Measurements from ENCODE around the gene PNPLA7. TPM values are rescaled to one million over a fixed set of nuclear protein-coding genes. Genes with fewer than 3 reads are reported as not detected.
A peak's percentile ranks its signal among the peaks of the same experiment; 100 is the strongest.

Gene PNPLA7
- total and polyA plus RNA-seq, 3 experiments from 2014 or later: 0.79 to 2.4 (median 2.0) TPM

- CTCF ChIA-PET: no interaction called here
- Mint-ChIP-seq H3K27ac (no peak overlapping the region), H3K4me1 (peaks cover 0 to 6% (median 0%) of the 10 kb centered on the region in 3 donors), H3K4me3 (no peak overlapping the region), H3K36me3 (no peaks in the 10 kb centered on the region), H3K9me3 (no peaks in the 10 kb centered on the region), H3K27me3 (no peaks in the 10 kb centered on the region)
- Histone ChIP-seq H3K36me3 (ENCODE audit: insufficient read depth, low read length) (no peaks in the 10 kb centered on the region), H3K27ac (ENCODE audit: low read depth, low read length) (no peak overlapping the region), H3K4me3 (ENCODE audit: low read length) (no peak overlapping the region), H3K27me3 (ENCODE audit: insufficient read depth, low read length, poor library complexity, severe bottlenecking) (no peaks in the 10 kb centered on the region), H3K9me3 (ENCODE audit: low read length) (no peaks in the 10 kb centered on the region), H3K4me1 (ENCODE audit: insufficient read depth, low read length) (no peaks in the 10 kb centered on the region)
- POLR2A ChIA-PET: no interaction called here
- DNase-seq: peak in 1 of 5 donors; percentile 42
These were observed 116.8 kb downstream of the PNPLA7 start for GRCh38 chr9:137433349-137433915.

GRCh38 chr9:137432687-137433348 is 117.4 kb downstream of the PNPLA7 start:
- Histone ChIP-seq H3K27me3 (ENCODE audit: insufficient read depth, low read length, poor library complexity, severe bottlenecking) (no peaks in the 10 kb centered on the region), H3K27ac (ENCODE audit: low read depth, low read length) (no peak overlapping the region), H3K9me3 (ENCODE audit: low read length) (no peaks in the 10 kb centered on the region), H3K36me3 (ENCODE audit: insufficient read depth, low read length) (no peaks in the 10 kb centered on the region), H3K4me1 (ENCODE audit: insufficient read depth, low read length) (no peaks in the 10 kb centered on the region), H3K4me3 (ENCODE audit: low read length) (no peak overlapping the region)
- DNase-seq: peak in 1 of 5 donors; percentile 46
- peaks cover 0 to 6% (median 0%) of the 10 kb centered on the region in 3 donors for H3K4me1 Mint-ChIP-seq
- ChIA-PET POLR2A (no interaction called here), CTCF (interaction anchor here (1.3 kb wide), 1 partner anchor 9 kb away, joined by 3 read pairs; the partner anchor contains the start of genes EXD3 and NOXA1)
- H3K27me3 Mint-ChIP-seq: no peaks in the 10 kb centered on the region
- no peaks in the 10 kb centered on the region for H3K36me3 Mint-ChIP-seq
- no peak overlapping the region for H3K4me3 Mint-ChIP-seq
- H3K27ac Mint-ChIP-seq: no peak overlapping the region
- no peaks in the 10 kb centered on the region for H3K9me3 Mint-ChIP-seq

GRCh38 chr9:137431416-137431931 is 118.7 kb downstream of the PNPLA7 start:
- Histone ChIP-seq H3K4me3 (ENCODE audit: low read length) (no peak overlapping the region), H3K4me1 (ENCODE audit: insufficient read depth, low read length) (no peaks in the 10 kb centered on the region), H3K27ac (ENCODE audit: low read depth, low read length) (no peak overlapping the region), H3K9me3 (ENCODE audit: low read length) (no peaks in the 10 kb centered on the region), H3K36me3 (ENCODE audit: insufficient read depth, low read length) (no peaks in the 10 kb centered on the region), H3K27me3 (ENCODE audit: insufficient read depth, low read length, poor library complexity, severe bottlenecking) (no peaks in the 10 kb centered on the region)
- Mint-ChIP-seq H3K27ac (no peak overlapping the region), H3K36me3 (no peaks in the 10 kb centered on the region), H3K27me3 (no peaks in the 10 kb centered on the region), H3K4me1 (peaks cover 0 to 6% (median 0%) of the 10 kb centered on the region in 3 donors), H3K4me3 (no peak overlapping the region), H3K9me3 (no peaks in the 10 kb centered on the region)
- POLR2A ChIA-PET: no interaction called here
- CTCF ChIA-PET: interaction anchor here (1.3 kb wide), 1 partner anchor 8 kb away, joined by 3 read pairs; the partner anchor contains the start of genes EXD3 and NOXA1
- no peak for DNase-seq

- ChIA-PET CTCF (no interaction called here), POLR2A (no interaction called here)
- H3K9me3 Mint-ChIP-seq: no peaks in the 10 kb centered on the region
- Histone ChIP-seq H3K4me1 (ENCODE audit: insufficient read depth, low read length) (no peaks in the 10 kb centered on the region), H3K27me3 (ENCODE audit: insufficient read depth, low read length, poor library complexity, severe bottlenecking) (no peaks in the 10 kb centered on the region), H3K36me3 (ENCODE audit: insufficient read depth, low read length) (no peaks in the 10 kb centered on the region), H3K9me3 (ENCODE audit: low read length) (no peaks in the 10 kb centered on the region), H3K4me3 (ENCODE audit: low read length) (no peak overlapping the region), H3K27ac (ENCODE audit: low read depth, low read length) (no peak overlapping the region)
- peak in 1 of 5 donors; percentile 42 for DNase-seq
- no peak overlapping the region for H3K4me3 Mint-ChIP-seq
- H3K27me3 Mint-ChIP-seq: no peaks in the 10 kb centered on the region
- H3K4me1 Mint-ChIP-seq: peaks cover 0 to 6% (median 0%) of the 10 kb centered on the region in 3 donors
- no peaks in the 10 kb centered on the region for H3K36me3 Mint-ChIP-seq
- H3K27ac Mint-ChIP-seq: peak overlapping the region in 1 of 8 donors; percentile 29
These were observed 119.3 kb downstream of the PNPLA7 start for GRCh38 chr9:137430723-137431415.

DNA sequence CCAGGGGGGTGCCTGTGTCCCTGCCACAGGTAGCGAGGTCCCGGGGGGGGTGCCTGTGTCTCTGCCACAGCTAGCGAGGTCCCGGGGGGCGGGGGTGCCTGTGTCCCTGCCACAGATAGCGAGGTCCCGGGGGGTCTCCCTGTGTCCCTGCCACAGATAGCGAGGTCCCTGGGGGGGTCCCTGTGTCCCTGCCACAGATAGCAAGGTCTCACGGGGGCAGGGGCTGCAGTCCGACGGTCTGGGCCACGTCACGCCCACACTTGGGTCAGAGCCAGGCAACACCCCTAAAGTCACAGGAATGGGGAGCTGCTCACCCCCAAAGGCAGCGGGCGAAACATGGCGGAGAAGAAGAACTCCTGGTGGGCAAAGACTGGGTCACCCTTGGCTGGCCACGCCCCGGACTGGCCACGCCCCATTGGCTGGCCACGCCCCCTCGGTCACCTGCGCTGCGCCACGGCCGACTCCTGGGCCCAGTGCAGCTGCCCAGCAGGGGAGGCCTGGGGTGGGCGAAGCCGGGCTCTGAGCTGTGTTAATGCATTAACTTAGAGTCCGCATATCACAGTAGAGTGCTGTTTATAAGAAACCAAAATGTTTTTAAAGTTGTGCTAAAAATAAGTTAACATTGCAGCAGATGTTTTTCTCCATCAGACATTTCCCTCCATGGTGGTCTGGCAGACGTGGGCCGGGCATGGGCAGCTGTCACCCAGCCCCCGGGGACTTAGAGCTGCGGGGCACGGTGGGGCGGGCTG is 120.1 kb downstream of the PNPLA7 start:
- no peaks in the 10 kb centered on the region for H3K36me3 Mint-ChIP-seq
- POLR2A ChIA-PET: no interaction called here
- H3K4me3 Mint-ChIP-seq: no peak overlapping the region
- no peaks in the 10 kb centered on the region for H3K9me3 Mint-ChIP-seq
- no peak for DNase-seq
- Histone ChIP-seq H3K4me1 (ENCODE audit: insufficient read depth, low read length) (no peaks in the 10 kb centered on the region), H3K36me3 (ENCODE audit: insufficient read depth, low read length) (no peaks in the 10 kb centered on the region), H3K27me3 (ENCODE audit: insufficient read depth, low read length, poor library complexity, severe bottlenecking) (no peaks in the 10 kb centered on the region), H3K4me3 (ENCODE audit: low read length) (no peak overlapping the region), H3K27ac (ENCODE audit: low read depth, low read length) (peak overlapping the region; percentile 54), H3K9me3 (ENCODE audit: low read length) (no peaks in the 10 kb centered on the region)
- H3K4me1 Mint-ChIP-seq: peaks cover 0 to 6% (median under 1%) of the 10 kb centered on the region in 3 donors
- CTCF ChIA-PET: no interaction called here
- H3K27me3 Mint-ChIP-seq: no peaks in the 10 kb centered on the region
- no peak overlapping the region for H3K27ac Mint-ChIP-seq

DNA sequence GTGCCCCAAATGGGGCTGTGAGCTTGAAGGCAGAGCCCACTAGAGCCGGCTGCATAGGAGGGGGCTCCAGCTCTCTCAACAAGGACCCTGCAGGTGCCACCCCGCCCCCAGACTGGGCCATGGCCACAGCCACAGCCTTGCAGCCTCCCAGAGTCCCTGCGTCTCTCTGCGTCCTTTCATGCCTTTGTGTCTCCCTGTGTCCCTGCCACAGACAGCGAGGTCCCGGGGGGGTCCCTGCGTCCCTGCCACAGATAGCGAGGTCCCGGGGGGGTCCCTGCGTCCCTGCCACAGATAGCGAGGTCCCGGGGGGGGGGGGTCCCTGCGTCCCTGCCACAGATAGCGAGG is 120.7 kb downstream of the PNPLA7 start:
- ChIA-PET POLR2A (no interaction called here), CTCF (no interaction called here)
- Mint-ChIP-seq H3K9me3 (no peaks in the 10 kb centered on the region), H3K4me1 (peaks cover 3 to 11% (median 7%) of the 10 kb centered on the region in 3 donors), H3K27me3 (no peaks in the 10 kb centered on the region), H3K36me3 (no peaks in the 10 kb centered on the region), H3K4me3 (no peak overlapping the region), H3K27ac (no peak overlapping the region)
- no peaks in the 10 kb centered on the region for H3K4me1 ChIP-seq (ENCODE audit: insufficient read depth, low read length)
- no peak overlapping the region for H3K4me3 ChIP-seq (ENCODE audit: low read length)
- DNase-seq: no peak
- peak overlapping the region; percentile 54 for H3K27ac ChIP-seq (ENCODE audit: low read depth, low read length)
- H3K36me3 ChIP-seq (ENCODE audit: insufficient read depth, low read length): no peaks in the 10 kb centered on the region
- H3K9me3 ChIP-seq (ENCODE audit: low read length): no peaks in the 10 kb centered on the region
- H3K27me3 ChIP-seq (ENCODE audit: insufficient read depth, low read length, poor library complexity, severe bottlenecking): no peaks in the 10 kb centered on the region

DNA sequence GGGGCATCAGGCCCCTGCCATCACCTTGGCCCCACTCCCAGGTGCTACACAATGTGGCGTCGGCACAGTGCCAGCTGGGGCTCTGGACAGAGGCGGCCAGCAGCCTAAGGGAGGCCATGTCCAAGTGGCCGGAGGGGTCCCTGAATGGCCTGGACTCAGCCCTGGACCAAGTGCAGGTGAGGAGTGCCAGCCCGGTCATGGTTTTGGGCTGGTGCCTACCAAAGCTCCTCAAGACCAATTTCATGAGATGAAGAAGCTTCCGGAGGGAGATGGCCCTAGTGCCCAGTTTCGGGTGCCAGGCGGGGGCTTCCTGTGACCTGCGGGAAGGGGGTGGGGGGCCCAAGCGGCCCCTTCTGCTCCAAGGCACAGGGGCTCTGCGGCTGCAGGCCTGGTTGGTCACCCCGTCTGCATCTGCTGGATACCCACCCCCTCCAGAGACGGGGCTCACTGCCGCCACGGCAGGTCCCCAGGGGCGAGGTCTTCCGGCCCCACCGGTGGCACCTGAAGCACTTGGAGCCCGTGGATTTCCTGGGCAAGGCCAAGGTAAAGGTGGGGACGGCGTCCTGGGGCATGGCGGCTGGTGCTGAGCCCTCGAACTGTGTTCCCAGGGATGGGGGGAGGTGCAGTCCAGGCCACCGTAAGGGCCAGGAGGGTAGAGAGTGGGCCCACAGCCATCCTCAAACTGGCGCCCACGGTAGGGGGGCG is 121.2 kb downstream of the PNPLA7 start:
- POLR2A ChIA-PET: no interaction called here
- H3K4me3 Mint-ChIP-seq: no peak overlapping the region

More for the DNA sequence above, 121.2 kb downstream of the PNPLA7 start:
- H3K4me1 Mint-ChIP-seq: peaks cover 6 to 11% (median 10%) of the 10 kb centered on the region in 3 donors
- Histone ChIP-seq H3K36me3 (ENCODE audit: insufficient read depth, low read length) (no peaks in the 10 kb centered on the region), H3K4me3 (ENCODE audit: low read length) (no peak overlapping the region), H3K27ac (ENCODE audit: low read depth, low read length) (no peak overlapping the region), H3K27me3 (ENCODE audit: insufficient read depth, low read length, poor library complexity, severe bottlenecking) (no peaks in the 10 kb centered on the region), H3K4me1 (ENCODE audit: insufficient read depth, low read length) (no peaks in the 10 kb centered on the region), H3K9me3 (ENCODE audit: low read length) (no peaks in the 10 kb centered on the region)
- CTCF ChIA-PET: no interaction called here
- H3K27me3 Mint-ChIP-seq: no peaks in the 10 kb centered on the region
- no peaks in the 10 kb centered on the region for H3K9me3 Mint-ChIP-seq
- no peak for DNase-seq
- no peaks in the 10 kb centered on the region for H3K36me3 Mint-ChIP-seq
- no peak overlapping the region for H3K27ac Mint-ChIP-seq
